ENCODE data around the gene DLG2.

GRCh38 chr11:84686716-84687115 lies 940.4 kb downstream of the DLG2 start:
- no peak for TF ChIP-seq EZH2phosphoT487 (IDR thresholded peaks at IDR 0.05; ENCODE audit: borderline replicate concordance, low read depth, low read length)
- no peak for TF ChIP-seq CTCF (conservative IDR thresholded peaks at IDR 0.05; ENCODE audit: low read length)
